Left forelimb (tissue), 1 donor: ENCODE measurements around the gene ECE2.
"Not testable (repeated sequence)": the region's sequence is repeated elsewhere in the genome, so short reads cannot be mapped to it uniquely, and the experiment has no call there.

Experiments used
- DNase-seq: peaks from one replicate; pipeline ENCODE4 v3.0.0-alpha.2; 2018; ENCODE audit warnings: low spot score

Gene ECE2

GRCh38 chr3:184267249-184267648 lies 8.6 kb upstream of the ECE2 start:
- DNase-seq: not testable (repeated sequence)

DNA sequence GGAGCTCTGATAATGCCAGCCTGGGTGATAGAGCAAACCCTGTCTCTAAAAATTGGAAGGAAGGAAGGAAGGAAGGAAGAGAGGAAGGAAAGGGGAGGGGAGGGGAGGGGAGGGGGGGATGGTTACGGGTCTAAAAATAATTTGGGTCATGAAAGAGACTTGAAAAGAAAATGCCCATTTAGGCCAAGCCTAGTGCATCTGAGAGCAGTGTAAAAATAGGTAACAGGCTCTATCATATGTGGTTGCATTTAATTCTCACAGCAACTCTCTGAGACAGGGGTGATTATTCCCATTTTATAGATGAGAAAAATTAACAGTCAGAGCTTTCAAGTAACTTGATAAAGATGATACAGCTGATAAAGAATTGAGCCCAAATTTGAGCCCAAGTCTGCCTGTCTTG lies 3.6 kb upstream of the ECE2 start:
- DNase-seq: no peak

- DNase-seq: no peak
Observed at GRCh38 chr3:184275381-184275701, 481 bp upstream of the ECE2 start.

GRCh38 chr3:184277366-184277765 lies 1.5 kb downstream of the ECE2 start:
- no peak for DNase-seq

- DNase-seq: no peak
Observed at GRCh38 chr3:184282941-184283340, 7.1 kb downstream of the ECE2 start.

GRCh38 chr3:184283681-184284080 lies 7.9 kb downstream of the ECE2 start:
- DNase-seq: no peak

DNA sequence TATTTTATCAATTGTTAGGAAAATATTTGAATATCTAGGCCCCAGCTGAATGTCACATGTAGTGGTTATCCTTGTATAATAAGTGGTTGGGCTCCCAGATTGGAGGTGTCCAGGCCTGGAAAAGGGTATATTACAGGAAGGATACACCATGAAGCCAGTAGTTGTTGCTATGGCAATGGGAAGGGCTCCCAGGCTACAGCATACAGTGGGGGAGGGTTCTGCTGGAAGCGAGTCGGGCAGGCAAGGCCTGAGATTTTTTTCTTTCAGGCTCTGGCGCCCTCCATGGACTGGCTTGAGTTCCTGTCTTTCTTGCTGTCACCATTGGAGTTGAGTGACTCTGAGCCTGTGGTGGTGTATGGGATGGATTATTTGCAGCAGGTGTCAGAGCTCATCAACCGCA lies 8.9 kb downstream of the ECE2 start:
- peak; percentile 78 for DNase-seq

- no peak for DNase-seq
Observed at GRCh38 chr3:184289426-184289938, 13.7 kb downstream of the ECE2 start.

GRCh38 chr3:184290331-184290730 lies 14.5 kb downstream of the ECE2 start:
- DNase-seq: no peak

GRCh38 chr3:184291044-184291737 lies 15.4 kb downstream of the ECE2 start:
- DNase-seq: no peak

GRCh38 chr3:184291738-184292445 lies 16.1 kb downstream of the ECE2 start:
- DNase-seq: no peak

GRCh38 chr3:184295771-184296170 lies 19.9 kb downstream of the ECE2 start:
- no peak for DNase-seq

DNA sequence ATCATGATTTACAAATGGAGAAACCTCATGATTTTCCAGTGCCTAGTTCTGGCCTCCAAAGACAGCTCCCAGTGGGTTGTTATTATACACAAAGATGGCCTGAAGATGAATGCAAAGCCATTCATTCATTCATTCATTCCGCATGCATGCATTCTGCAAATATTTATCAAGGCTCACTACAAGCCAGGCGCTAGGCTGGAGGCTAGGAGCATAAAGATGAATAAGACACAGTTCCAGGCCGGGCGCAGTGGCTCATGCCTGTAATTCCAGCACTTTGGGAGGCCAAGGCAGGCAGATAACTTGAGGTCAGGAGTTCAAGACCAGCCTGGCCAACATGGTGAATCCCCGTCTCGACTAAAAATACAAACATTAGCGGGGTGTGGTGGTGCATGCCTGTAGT lies 20.8 kb downstream of the ECE2 start:
- no peak for DNase-seq

GRCh38 chr3:184298759-184299487 lies 23.1 kb downstream of the ECE2 start, which contains the start of gene PSMD2:
TSS of gene PSMD2 (plus strand) at chr3:184299241. CDS start at chr3:184299267, 26 bp downstream.
- peak; percentile 99 for DNase-seq

DNA sequence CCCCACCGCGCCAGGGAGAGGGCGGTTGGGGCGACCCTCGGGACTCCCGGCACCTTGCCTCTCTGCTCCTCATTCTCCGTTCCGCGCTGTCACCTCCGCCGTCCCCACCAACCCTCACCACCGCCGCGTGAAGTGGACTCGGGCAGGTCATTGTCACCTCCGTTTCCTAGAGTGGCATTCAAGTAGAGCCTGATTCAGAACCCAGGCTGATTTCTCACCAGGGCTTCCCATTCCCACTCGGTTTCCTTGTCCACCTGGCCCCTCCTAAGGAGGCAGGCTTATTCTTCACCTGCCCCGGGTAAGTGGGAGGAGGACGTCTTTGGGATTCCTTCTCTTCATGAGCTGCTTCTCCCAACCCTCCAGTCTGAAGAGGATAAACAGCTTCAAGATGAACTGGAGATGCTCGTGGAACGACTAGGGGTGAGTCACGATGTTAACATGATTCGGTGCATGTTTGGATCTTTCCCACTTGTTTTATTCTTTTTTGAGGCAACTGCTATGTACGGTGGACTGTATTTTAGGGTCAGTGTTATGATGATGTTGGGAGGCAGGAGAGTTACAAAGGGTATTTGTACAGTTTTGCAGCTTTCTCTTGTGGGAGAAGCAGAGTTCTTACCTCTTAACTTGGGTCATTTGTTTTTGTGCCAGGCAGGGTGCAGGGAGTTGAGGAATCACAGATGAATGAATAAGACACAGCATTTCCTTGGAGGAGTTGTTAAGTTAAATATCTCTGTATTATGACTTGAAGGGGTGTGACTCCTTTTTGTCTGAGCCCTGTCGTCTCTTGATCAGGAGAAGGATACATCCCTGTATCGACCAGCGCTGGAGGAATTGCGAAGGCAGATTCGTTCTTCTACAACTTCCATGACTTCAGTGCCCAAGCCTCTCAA lies 23.9 kb downstream of the ECE2 start:
- no peak for DNase-seq

GRCh38 chr3:184300378-184300720 lies 24.5 kb downstream of the ECE2 start:
- DNase-seq: no peak

- DNase-seq: no peak
Observed at GRCh38 chr3:184305577-184305976, 29.8 kb downstream of the ECE2 start.

DNA sequence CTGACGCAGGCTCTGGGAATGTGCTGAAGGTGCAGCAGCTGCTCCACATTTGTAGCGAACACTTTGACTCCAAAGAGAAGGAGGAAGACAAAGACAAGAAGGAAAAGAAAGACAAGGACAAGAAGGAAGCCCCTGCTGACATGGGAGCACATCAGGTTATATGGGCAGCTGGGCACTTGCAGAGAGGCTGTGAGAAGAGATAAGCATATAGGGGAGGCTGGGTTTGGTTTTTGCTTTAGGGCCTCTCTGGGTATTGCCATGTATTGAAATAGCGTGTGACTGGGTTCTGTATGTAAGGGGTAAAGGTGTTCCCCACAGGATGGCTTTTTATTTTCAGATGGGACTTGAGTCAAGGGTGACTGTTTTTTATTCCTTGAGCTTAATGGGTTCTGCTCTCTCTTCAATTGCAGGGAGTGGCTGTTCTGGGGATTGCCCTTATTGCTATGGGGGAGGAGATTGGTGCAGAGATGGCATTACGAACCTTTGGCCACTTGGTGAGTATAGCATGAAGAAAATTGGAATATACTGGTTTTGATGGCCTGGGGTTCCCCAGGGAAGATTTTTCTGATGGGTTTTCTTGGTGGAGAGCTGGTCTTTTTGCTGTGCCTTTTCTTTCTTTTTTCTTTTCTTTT lies 30.6 kb downstream of the ECE2 start:
- no peak for DNase-seq

GRCh38 chr3:184307915-184308314 lies 32.1 kb downstream of the ECE2 start:
- DNase-seq: no peak

DNA sequence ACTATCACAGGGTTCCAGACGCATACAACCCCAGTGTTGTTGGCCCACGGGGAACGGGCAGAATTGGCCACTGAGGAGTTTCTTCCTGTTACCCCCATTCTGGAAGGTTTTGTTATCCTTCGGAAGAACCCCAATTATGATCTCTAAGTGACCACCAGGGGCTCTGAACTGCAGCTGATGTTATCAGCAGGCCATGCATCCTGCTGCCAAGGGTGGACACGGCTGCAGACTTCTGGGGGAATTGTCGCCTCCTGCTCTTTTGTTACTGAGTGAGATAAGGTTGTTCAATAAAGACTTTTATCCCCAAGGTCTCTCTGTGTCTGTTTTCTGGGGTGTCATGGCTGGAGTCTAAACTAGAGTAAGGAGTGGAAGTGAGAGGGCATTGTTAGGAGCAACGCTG lies 32.9 kb downstream of the ECE2 start:
- no peak for DNase-seq

DNA sequence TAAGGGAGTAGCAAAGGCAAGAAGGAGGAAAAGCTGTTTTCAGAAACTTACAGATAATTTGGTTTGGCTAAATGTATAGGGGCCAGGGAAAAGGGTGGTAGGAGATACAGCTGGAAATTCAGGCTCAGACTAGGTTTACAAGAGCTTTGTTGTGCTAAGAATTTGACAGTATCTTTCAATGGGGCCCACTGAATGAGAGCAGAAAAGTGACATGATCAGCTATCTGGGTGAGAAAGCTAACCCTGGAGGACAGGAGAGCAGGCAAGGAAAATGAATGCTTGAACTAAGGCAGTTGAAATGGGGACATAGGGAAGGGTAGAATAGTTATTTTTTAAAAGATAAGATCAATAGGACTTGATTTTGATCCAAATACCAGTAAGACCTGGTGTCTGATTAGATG lies 35.8 kb downstream of the ECE2 start:
- no peak for DNase-seq

DNA sequence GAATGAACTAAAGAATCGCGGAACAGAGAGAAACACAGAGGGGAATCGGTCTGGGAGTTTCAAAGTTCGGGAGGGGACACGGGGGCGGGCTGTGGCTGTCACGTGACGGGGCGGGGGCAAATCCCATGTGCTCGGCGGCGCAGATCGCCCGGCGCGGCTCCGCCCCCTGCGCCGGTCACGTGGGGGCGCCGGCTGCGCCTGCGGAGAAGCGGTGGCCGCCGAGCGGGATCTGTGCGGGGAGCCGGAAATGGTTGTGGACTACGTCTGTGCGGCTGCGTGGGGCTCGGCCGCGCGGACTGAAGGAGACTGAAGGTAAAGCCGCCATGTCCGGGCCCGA lies 38.5 kb downstream of the ECE2 start, which contains the start of gene EIF4G1:
EIF4G1 (plus strand) TSS at position 244 of the 337 bp plus-strand sequence. CDS start 1,191 bp downstream, outside the sequence.
- peak; percentile 96 for DNase-seq
